A549 (cell line): ENCODE results near the gene SYNJ1. TPM values are rescaled to one million over a fixed set of nuclear protein-coding genes. Genes with fewer than 3 reads are reported as not detected.

Source experiments
- ATAC-seq, 2 experiments: fragments of 200-7000 bp in 1 of 2; fragments of >200 bp in 1 of 2; cut with Nextera tagmentation in 1 of 2; cut with Tn5 transposase in 1 of 2; 3 replicates each; pipeline versions ENCODE4 v1.8.0 to v1.9.1; 2018 to 2020; ENCODE audit warnings: mild to moderate bottlenecking in 1 of 2, moderate library complexity in 1 of 2
- CTCF ChIA-PET: fragments of 300-600 bp; sonication (Branson Sonifier 250); formaldehyde crosslinking; extraction: SDS; loops from one replicate; lab custom pipeline; 2021; ENCODE audit warnings: antibody characterized with exemption, inconsistent platforms; lab: Yijun Ruan, JAX
- POLR2A ChIA-PET: fragments of 350-600 bp; formaldehyde crosslinking; extraction: SDS; loops from one replicate; lab custom pipeline; 2021; ENCODE audit warnings: antibody characterized with exemption, inconsistent platforms; lab: Yijun Ruan, JAX
- DNase-seq, 2 experiments: peaks; one replicate each; pipeline versions ENCODE4 v3.0.0 to v3.0.0-alpha.2; 2011 to 2016; ENCODE audit warnings: low read depth in 1 of 2, low spot score in 1 of 2
- FAIRE-seq: peaks from 2 replicates; lab custom pipeline; 2011; peaks lifted over from hg19 to GRCh38; lab: Jason Lieb, UNC
- H3K27ac ChIP-seq, 2 experiments: fragments of >200 bp; sonication (Bioruptor Twin); formaldehyde crosslinking; 3 replicates each; pipeline ENCODE4 v1.5.1; 2016 to 2017
- H3K4me1 ChIP-seq: fragments of >200 bp; sonication (Bioruptor Twin); formaldehyde crosslinking; 3 replicates; pipeline ENCODE4 v1.6.1; 2016
- H3K4me2 ChIP-seq: fragments of >200 bp; sonication (Bioruptor Twin); formaldehyde crosslinking; 3 replicates; pipeline ENCODE4 v1.6.1; 2016
- H3K4me3 ChIP-seq: fragments of >200 bp; sonication (Bioruptor Twin); formaldehyde crosslinking; 3 replicates; pipeline ENCODE4 v1.5.1; 2016
- H3K9me3 ChIP-seq: fragments of >200 bp; sonication (Bioruptor Twin); formaldehyde crosslinking; 3 replicates; pipeline ENCODE4 v1.6.1; 2016
- CBX2 ChIP-seq: fragments of 200-600 bp; sonication (generic); IDR thresholded peaks from 2 replicates; pipeline ENCODE4 v1.6.1; 2016; ENCODE audit warnings: low read depth, mild to moderate bottlenecking, borderline replicate concordance
- EHF ChIP-seq: fragments of 250-450 bp; sonication (Bioruptor Pico); IDR thresholded peaks from 2 replicates; pipeline ENCODE4 v1.5.0; 2020; ENCODE audit warnings: mild to moderate bottlenecking
- EHMT2 ChIP-seq: fragments of 200-600 bp; sonication (generic); IDR thresholded peaks from 2 replicates; pipeline ENCODE4 v1.6.1; 2016; ENCODE audit warnings: antibody characterized with exemption, low read depth, mild to moderate bottlenecking, moderate library complexity
- GATA3 ChIP-seq: IDR thresholded peaks from 2 replicates; pipeline ENCODE4 v1.6.1; 2012; ENCODE audit warnings: borderline replicate concordance
- HEYL ChIP-seq: fragments of 250-450 bp; sonication (Bioruptor Pico); IDR thresholded peaks from 2 replicates; pipeline ENCODE4 v1.8.0; 2021; ENCODE audit warnings: mild to moderate bottlenecking, moderate library complexity
- JUN ChIP-seq, 2 experiments: fragments of >200 bp; sonication (Bioruptor Twin); formaldehyde crosslinking; IDR thresholded peaks; 2 replicates in 1 of 2; 3 replicates in 1 of 2; pipeline ENCODE4 v1.6.1; 2016 to 2017
- KDM5A ChIP-seq: fragments of 200-600 bp; sonication (generic); IDR thresholded peaks from 2 replicates; pipeline ENCODE4 v1.6.1; 2016; ENCODE audit warnings: antibody characterized with exemption, mild to moderate bottlenecking
- NFE2L2 ChIP-seq: fragments of 150-350 bp; conservative IDR thresholded peaks from 2 replicates; pipeline ENCODE4 v1.6.1; 2014; ENCODE audit warnings: low read length
- RARB ChIP-seq: fragments of 250-450 bp; sonication (Bioruptor Pico); IDR thresholded peaks from 2 replicates; pipeline ENCODE4 v1.8.0; 2021; ENCODE audit warnings: mild to moderate bottlenecking, moderate library complexity
- RNF2 ChIP-seq: fragments of 200-600 bp; sonication (generic); IDR thresholded peaks from 2 replicates; pipeline ENCODE4 v1.6.1; 2016; ENCODE audit warnings: low read depth, mild to moderate bottlenecking, antibody characterized with exemption, moderate library complexity, borderline replicate concordance
- WGBS: methylation state at CpG from one replicate; pipeline ENCODE4 v1.1.6; 2017; ENCODE audit errors: missing lambda C conversion rate; 5-methylcytosine and 5-hydroxymethylcytosine counted together
- polyA plus RNA-seq, 4 experiments: library from polyadenylated mRNA; depleted of rRNA in 3 of 4; stranded (reverse); fragments of >200 nt; fragmentation: RNase III in 1 of 4; extraction: RNeasy Plus Mini Kit Qiagen cat#74134 plus additional on column Dnase treatment in 1 of 4; gene quantifications; 2 replicates in 3 of 4; 3 replicates in 1 of 4; pipeline ENCODE4 v1.2.3, GENCODE V29; 2011 to 2017
- TF ChIP-seq, protein P1 (sequence below): IDR thresholded peaks from 2 replicates; pipeline ENCODE4 v1.6.1; 2012; ENCODE audit warnings: low read depth, borderline replicate concordance
- TF ChIP-seq, protein P2 (sequence below): fragments of 250-450 bp; sonication (Bioruptor Pico); IDR thresholded peaks from 2 replicates; pipeline ENCODE4 v1.5.0; 2020; ENCODE audit warnings: low read depth, mild to moderate bottlenecking, moderate library complexity
- TF ChIP-seq, protein P3 (sequence below): fragments of 200-600 bp; sonication (generic); IDR thresholded peaks from 2 replicates; pipeline ENCODE4 v1.6.1; 2016; ENCODE audit warnings: antibody characterized with exemption, mild to moderate bottlenecking, moderate library complexity
- TF ChIP-seq, protein P4 (sequence below): fragments of 250-450 bp; sonication (Bioruptor Pico); IDR thresholded peaks from 2 replicates; pipeline ENCODE4 v1.5.0; 2021; ENCODE audit warnings: mild to moderate bottlenecking, moderate library complexity, borderline replicate concordance

Gene SYNJ1
- polyA plus RNA-seq, 2 of the 4 experiments (the other 2 are of a cell fraction): 2.3 to 3.8 TPM

DNA sequence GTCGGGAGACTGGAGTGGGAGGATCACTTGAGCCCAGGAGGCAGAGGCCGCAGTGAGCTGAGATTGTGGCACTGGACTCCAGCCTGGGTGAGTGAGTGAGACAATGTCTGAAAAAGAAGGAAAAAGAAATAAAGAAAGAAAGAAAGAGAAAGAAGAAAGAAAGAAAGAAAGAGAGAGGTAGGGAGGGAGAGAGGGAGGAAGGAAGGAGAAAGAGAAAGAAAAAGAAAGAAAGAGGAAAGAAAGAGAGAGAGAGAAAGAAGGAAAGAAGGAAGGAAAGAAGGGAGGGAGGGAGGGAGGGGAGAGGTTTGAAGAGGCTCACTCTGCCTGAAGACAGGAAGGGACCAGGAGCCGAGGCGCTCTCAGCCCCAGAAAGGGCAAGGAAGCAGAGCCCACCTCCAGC lies 137.7 kb downstream of the SYNJ1 start (continued):
- TF ChIP-seq, protein P1, sequence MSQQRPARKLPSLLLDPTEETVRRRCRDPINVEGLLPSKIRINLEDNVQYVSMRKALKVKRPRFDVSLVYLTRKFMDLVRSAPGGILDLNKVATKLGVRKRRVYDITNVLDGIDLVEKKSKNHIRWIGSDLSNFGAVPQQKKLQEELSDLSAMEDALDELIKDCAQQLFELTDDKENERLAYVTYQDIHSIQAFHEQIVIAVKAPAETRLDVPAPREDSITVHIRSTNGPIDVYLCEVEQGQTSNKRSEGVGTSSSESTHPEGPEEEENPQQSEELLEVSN: no peak
- TF ChIP-seq RNF2: no peak
- TF ChIP-seq EHF (CRISPR knock-in tag): no peak

DNA sequence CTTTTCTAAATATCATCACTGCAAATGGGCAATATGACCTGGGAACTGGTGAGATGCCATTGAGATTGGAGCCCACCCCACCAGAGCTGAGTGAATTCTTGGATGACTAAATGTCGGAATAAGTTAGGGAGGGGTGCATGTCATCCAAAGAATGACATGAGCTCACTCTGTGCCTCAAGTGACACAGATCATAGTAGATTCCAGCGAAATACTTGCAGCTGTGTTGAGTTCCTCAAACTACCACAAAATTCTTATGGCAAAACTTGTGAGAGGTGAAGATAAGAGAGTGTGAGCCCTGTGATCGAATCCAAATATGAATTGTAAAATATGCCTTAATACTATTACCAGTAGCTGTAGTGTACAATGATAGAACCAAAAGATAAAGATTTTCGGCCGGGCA lies 140.2 kb downstream of the SYNJ1 start:
- CTCF ChIA-PET: interaction anchor here (0.7 to 2.6 kb wide), 3 partner anchors 13 to 610 kb away, joined by 3 to 10 read pairs (median 5); no protein-coding TSS in a partner anchor
- 78% methylated on average over 5 of the region's 5 CpGs for whole genome bisulfite sequencing
- TF ChIP-seq CBX2 (no peak), RARB (no peak), JUN (IDR thresholded peaks at IDR 0.05) (no peak), NFE2L2 (no peak), EHMT2 (no peak), HEYL (CRISPR knock-in tag) (no peak), GATA3 (no peak)
- TF ChIP-seq, protein P2, sequence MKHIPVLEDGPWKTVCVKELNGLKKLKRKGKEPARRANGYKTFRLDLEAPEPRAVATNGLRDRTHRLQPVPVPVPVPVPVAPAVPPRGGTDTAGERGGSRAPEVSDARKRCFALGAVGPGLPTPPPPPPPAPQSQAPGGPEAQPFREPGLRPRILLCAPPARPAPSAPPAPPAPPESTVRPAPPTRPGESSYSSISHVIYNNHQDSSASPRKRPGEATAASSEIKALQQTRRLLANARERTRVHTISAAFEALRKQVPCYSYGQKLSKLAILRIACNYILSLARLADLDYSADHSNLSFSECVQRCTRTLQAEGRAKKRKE: no peak
- TF ChIP-seq, protein P1: no peak
- TF ChIP-seq, protein P3, sequence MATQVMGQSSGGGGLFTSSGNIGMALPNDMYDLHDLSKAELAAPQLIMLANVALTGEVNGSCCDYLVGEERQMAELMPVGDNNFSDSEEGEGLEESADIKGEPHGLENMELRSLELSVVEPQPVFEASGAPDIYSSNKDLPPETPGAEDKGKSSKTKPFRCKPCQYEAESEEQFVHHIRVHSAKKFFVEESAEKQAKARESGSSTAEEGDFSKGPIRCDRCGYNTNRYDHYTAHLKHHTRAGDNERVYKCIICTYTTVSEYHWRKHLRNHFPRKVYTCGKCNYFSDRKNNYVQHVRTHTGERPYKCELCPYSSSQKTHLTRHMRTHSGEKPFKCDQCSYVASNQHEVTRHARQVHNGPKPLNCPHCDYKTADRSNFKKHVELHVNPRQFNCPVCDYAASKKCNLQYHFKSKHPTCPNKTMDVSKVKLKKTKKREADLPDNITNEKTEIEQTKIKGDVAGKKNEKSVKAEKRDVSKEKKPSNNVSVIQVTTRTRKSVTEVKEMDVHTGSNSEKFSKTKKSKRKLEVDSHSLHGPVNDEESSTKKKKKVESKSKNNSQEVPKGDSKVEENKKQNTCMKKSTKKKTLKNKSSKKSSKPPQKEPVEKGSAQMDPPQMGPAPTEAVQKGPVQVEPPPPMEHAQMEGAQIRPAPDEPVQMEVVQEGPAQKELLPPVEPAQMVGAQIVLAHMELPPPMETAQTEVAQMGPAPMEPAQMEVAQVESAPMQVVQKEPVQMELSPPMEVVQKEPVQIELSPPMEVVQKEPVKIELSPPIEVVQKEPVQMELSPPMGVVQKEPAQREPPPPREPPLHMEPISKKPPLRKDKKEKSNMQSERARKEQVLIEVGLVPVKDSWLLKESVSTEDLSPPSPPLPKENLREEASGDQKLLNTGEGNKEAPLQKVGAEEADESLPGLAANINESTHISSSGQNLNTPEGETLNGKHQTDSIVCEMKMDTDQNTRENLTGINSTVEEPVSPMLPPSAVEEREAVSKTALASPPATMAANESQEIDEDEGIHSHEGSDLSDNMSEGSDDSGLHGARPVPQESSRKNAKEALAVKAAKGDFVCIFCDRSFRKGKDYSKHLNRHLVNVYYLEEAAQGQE: no peak
- TF ChIP-seq, protein P4, sequence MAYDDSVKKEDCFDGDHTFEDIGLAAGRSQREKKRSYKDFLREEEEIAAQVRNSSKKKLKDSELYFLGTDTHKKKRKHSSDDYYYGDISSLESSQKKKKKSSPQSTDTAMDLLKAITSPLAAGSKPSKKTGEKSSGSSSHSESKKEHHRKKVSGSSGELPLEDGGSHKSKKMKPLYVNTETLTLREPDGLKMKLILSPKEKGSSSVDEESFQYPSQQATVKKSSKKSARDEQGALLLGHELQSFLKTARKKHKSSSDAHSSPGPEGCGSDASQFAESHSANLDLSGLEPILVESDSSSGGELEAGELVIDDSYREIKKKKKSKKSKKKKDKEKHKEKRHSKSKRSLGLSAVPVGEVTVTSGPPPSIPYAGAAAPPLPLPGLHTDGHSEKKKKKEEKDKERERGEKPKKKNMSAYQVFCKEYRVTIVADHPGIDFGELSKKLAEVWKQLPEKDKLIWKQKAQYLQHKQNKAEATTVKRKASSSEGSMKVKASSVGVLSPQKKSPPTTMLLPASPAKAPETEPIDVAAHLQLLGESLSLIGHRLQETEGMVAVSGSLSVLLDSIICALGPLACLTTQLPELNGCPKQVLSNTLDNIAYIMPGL (CRISPR knock-in tag): no peak

DNA sequence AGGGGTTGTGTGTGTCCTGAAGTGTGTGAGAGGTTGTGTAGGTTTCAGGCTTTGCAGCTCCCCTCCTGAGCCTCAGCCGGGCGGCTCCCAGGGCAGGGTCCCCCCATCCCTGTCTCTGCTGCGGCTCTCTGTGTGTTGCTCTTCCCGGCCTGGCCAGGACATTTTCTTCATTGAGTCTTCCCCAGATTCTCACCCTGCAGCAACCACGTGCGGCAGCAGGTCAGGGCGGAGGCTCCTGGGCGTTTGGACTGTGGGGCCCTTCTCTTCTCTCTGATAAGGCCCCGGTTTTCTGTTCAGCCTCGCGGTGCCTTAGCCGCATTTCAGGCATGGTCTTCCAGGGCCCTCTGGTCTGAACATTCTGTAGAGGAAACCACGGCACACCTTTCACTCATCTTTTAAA lies 140.7 kb downstream of the SYNJ1 start:
- no peak overlapping the region for H3K4me3 ChIP-seq
- H3K27ac ChIP-seq: no peak overlapping the region
- no peak overlapping the region for H3K4me2 ChIP-seq
- 82% methylated on average over 13 of the region's 13 CpGs for WGBS
- ChIA-PET CTCF (interaction anchor here (2.6 kb wide), 1 partner anchor 14 kb away, joined by 10 read pairs; no protein-coding TSS in a partner anchor), POLR2A (no interaction called here)
- no peak for TF ChIP-seq KDM5A
- no peak for TF ChIP-seq EHMT2
- DNase-seq: no peak
- no peak for FAIRE-seq
- no peaks in the 10 kb centered on the region for H3K4me1 ChIP-seq
- H3K9me3 ChIP-seq: no peaks in the 10 kb centered on the region
- no peak for ATAC-seq

More for the DNA sequence above, 140.2 kb downstream of the SYNJ1 start:
- ATAC-seq (no peak), FAIRE-seq (no peak), DNase-seq (no peak)
- Histone ChIP-seq H3K4me2 (no peak overlapping the region), H3K27ac (no peak overlapping the region), H3K4me3 (no peak overlapping the region), H3K9me3 (no peaks in the 10 kb centered on the region), H3K4me1 (no peaks in the 10 kb centered on the region)
- POLR2A ChIA-PET: no interaction called here
